K562 (cell line): ENCODE data around the gene ABR. TPM values are rescaled to one million over a fixed set of nuclear protein-coding genes. Genes with fewer than 3 reads are reported as not detected.

ENCODE experiments used
- ATAC-seq: fragments of 200-7000 bp; cut with Tn5 transposase; 3 replicates; pipeline ENCODE4 v1.9.1; 2020; ENCODE audit warnings: moderate library complexity
- BruUV-seq: library from RNA; stranded (reverse); fragments of 400-500 nt; replicated peaks from 2 replicates; lab custom pipeline; 2021; lab: Mats Ljungman, UMichigan
- CTCF ChIA-PET: fragments of 300-600 bp; formaldehyde crosslinking; extraction: SDS; loops from one replicate; lab custom pipeline; 2021; ENCODE audit warnings: low intra/inter-chr PET ratio; lab: Yijun Ruan, JAX
- POLR2A ChIA-PET: fragments of 300-600, 350-650 bp; sonication (Branson Sonifier 250); formaldehyde crosslinking; extraction: SDS; loops from one replicate; lab custom pipeline; 2021; ENCODE audit warnings: antibody characterized with exemption, inconsistent platforms; lab: Yijun Ruan, JAX
- DNase-seq, 4 experiments: peaks; one replicate each; pipeline versions ENCODE4 v3.0.0 to v3.0.0-alpha.2; 2011 to 2018; ENCODE audit warnings: low spot score in 3 of 4, mixed read lengths in 3 of 4; ENCODE audit errors: extremely low read depth in 1 of 4
- FAIRE-seq: peaks from 2 replicates; lab custom pipeline; 2011; peaks lifted over from hg19 to GRCh38; lab: Jason Lieb, UNC
- H2AFZ ChIP-seq: 2 replicates; pipeline ENCODE4 v1.6.0; 2011; ENCODE audit warnings: low read depth, low read length, control low read depth, inconsistent platforms
- H3K27ac ChIP-seq: fragments of 200-600 bp; 3 replicates; pipeline ENCODE4 v1.8.0; 2011; ENCODE audit warnings: low read depth, mild to moderate bottlenecking, control low read depth, inconsistent platforms, low read length, moderate library complexity, mixed read lengths; ENCODE audit errors: extremely low read depth
- H3K27me3 ChIP-seq, 2 experiments: fragments of 300-600 bp in 1 of 2; 2 replicates in 1 of 2; 3 replicates in 1 of 2; pipeline versions ENCODE4 v1.6.0 to v1.8.0; 2011; ENCODE audit warnings: inconsistent platforms in 2 of 2, low read length in 2 of 2, mild to moderate bottlenecking in 1 of 2, mixed read lengths in 1 of 2, moderate library complexity in 1 of 2; ENCODE audit not compliant: control insufficient read depth in 2 of 2, insufficient read depth in 2 of 2
- H3K36me3 ChIP-seq: fragments of 300-600 bp; 3 replicates; pipeline ENCODE4 v1.8.0; 2011; ENCODE audit warnings: mild to moderate bottlenecking, low read length, inconsistent platforms; ENCODE audit not compliant: control insufficient read depth, insufficient read depth
- H3K4me1 ChIP-seq, 2 experiments: fragments of 200-600 bp in 1 of 2; replicated peaks in 1 of 2; 2 replicates in 1 of 2; 3 replicates in 1 of 2; pipeline versions ENCODE4 v1.5.1 to v1.8.0; 2011; ENCODE audit warnings: inconsistent platforms in 2 of 2, low read length in 2 of 2, mild to moderate bottlenecking in 1 of 2, mixed read lengths in 1 of 2, moderate library complexity in 1 of 2; ENCODE audit not compliant: control insufficient read depth in 2 of 2, insufficient read depth in 2 of 2
- H3K4me2 ChIP-seq: 2 replicates; pipeline ENCODE4 v1.6.1; 2011; ENCODE audit warnings: low read length, control low read depth, inconsistent platforms, mixed read lengths; ENCODE audit not compliant: insufficient read depth
- H3K4me3 ChIP-seq: fragments of 200-600 bp; sonication (generic), shearing (Covaris generic); 2 replicates; pipeline ENCODE4 v1.5.1; 2016; ENCODE audit warnings: control low read depth, inconsistent platforms
- H3K79me2 ChIP-seq: fragments of 200-600 bp; 3 replicates; pipeline ENCODE4 v1.8.0; 2011; ENCODE audit warnings: low read length, inconsistent platforms; ENCODE audit not compliant: control insufficient read depth, insufficient read depth
- H3K9ac ChIP-seq, 2 experiments: 2 replicates each; pipeline versions ENCODE4 v1.6.0 to v1.6.1; 2011; ENCODE audit warnings: low read depth in 2 of 2, low read length in 2 of 2, control low read depth in 1 of 2, inconsistent platforms in 1 of 2, mild to moderate bottlenecking in 1 of 2, mixed read lengths in 1 of 2; ENCODE audit not compliant: insufficient read depth in 1 of 2
- H3K9me1 ChIP-seq: one replicate; pipeline ENCODE4 v1.6.0; 2011; ENCODE audit warnings: inconsistent platforms, mild to moderate bottlenecking, low read length, moderate library complexity; ENCODE audit not compliant: control insufficient read depth, insufficient read depth
- H3K9me3 ChIP-seq: replicated peaks from 2 replicates; pipeline ENCODE4 v1.5.1; 2011; ENCODE audit warnings: low read depth, low read length, inconsistent platforms; ENCODE audit not compliant: control insufficient read depth, insufficient read depth
- H4K20me1 ChIP-seq: replicated peaks from 2 replicates; pipeline ENCODE4 v1.6.1; 2011; ENCODE audit warnings: low read length, inconsistent platforms, mixed read lengths; ENCODE audit not compliant: control insufficient read depth, insufficient read depth
- HIVEP1 ChIP-seq: fragments of 250-450 bp; sonication (Bioruptor Pico); IDR thresholded peaks from 2 replicates; pipeline ENCODE4 v1.4.0; 2020; ENCODE audit warnings: mild to moderate bottlenecking
- KAT2B ChIP-seq: IDR thresholded peaks from one replicate; pipeline ENCODE4 v1.6.1; 2012; ENCODE audit warnings: low read depth, mild to moderate bottlenecking, control low read depth, inconsistent platforms, low read length, moderate library complexity
- MTA1 ChIP-seq: fragments of 450-650 bp; IDR thresholded peaks from 2 replicates; pipeline ENCODE4 v1.6.1; 2017; ENCODE audit warnings: borderline replicate concordance
- NCOA2 ChIP-seq, 2 experiments: fragments of 450-650 bp; IDR thresholded peaks; 2 replicates each; pipeline ENCODE4 v1.6.1; 2018; ENCODE audit warnings: mild to moderate bottlenecking in 2 of 2, moderate library complexity in 1 of 2; ENCODE audit not compliant: partially characterized antibody in 2 of 2
- NFYB ChIP-seq: IDR thresholded peaks from 2 replicates; pipeline ENCODE4 v1.6.1; 2011; ENCODE audit warnings: mild to moderate bottlenecking, moderate library complexity; ENCODE audit not compliant: insufficient read length; ENCODE audit errors: extremely low read depth
- SIN3A ChIP-seq, 2 experiments: fragments of 150-350 bp in 1 of 2; IDR thresholded peaks; 2 replicates each; pipeline ENCODE4 v1.6.1; 2011 to 2016; ENCODE audit warnings: borderline replicate concordance in 2 of 2, low read depth in 2 of 2, low read length in 2 of 2, mild to moderate bottlenecking in 2 of 2, moderate library complexity in 2 of 2; ENCODE audit not compliant: control insufficient read depth in 1 of 2
- SMC3 ChIP-seq: conservative IDR thresholded peaks from 2 replicates; pipeline ENCODE4 v1.6.1; 2011; ENCODE audit warnings: low read depth, low read length, improper control_type of control experiment; ENCODE audit not compliant: insufficient read depth
- SRF ChIP-seq, 2 experiments: fragments of 250-450, 450-650 bp in 1 of 2; sonication (Bioruptor Pico) in 1 of 2; sonication (generic) in 1 of 2; formaldehyde crosslinking; IDR thresholded peaks; 2 replicates each; pipeline versions ENCODE4 v1.5.0 to v1.5.1; 2020 to 2022; ENCODE audit warnings: mild to moderate bottlenecking in 1 of 2, missing genetic modification reagents in 1 of 2
- TEAD2 ChIP-seq: fragments of 450-650 bp; IDR thresholded peaks from 2 replicates; pipeline ENCODE4 v1.6.1; 2016; ENCODE audit warnings: missing genetic modification characterization, control low read depth, missing compliant biosample characterization
- TRIM24 ChIP-seq, 2 experiments: fragments of 450-650 bp; IDR thresholded peaks; 2 replicates each; pipeline ENCODE4 v1.6.1; 2016
- ZNF175 ChIP-seq: fragments of 200-800 bp; sonication (Bioruptor generic); IDR thresholded peaks from 2 replicates; pipeline ENCODE4 v1.6.1; 2016; ENCODE audit warnings: low read depth, mild to moderate bottlenecking, missing genetic modification characterization, missing compliant biosample characterization
- ZNF24 ChIP-seq: fragments of 450-650 bp; IDR thresholded peaks from 2 replicates; pipeline ENCODE4 v1.6.1; 2016
- WGBS: fragments of 100-300 bp; shearing (Covaris generic); methylation state at CpG from one replicate; pipeline ENCODE4 v1.1.6; 2016; ENCODE audit warnings: low coverage, mixed read lengths; ENCODE audit not compliant: insufficient coverage; ENCODE audit errors: missing lambda C conversion rate; 5-methylcytosine and 5-hydroxymethylcytosine counted together
- in situ Hi-C: fragments of 300-500 bp; cut with MboI; formaldehyde crosslinking; loops from 4 replicates; pipeline ENCODE4 v1.15.0; 2018; ENCODE audit warnings: inconsistent platforms, mixed read lengths
- intact Hi-C: fragments of 100-400 bp; cut with micrococcal nuclease; formaldehyde crosslinking; loops from 2 replicates; pipeline ENCODE4 v1.14.2; 2022
- polyA plus RNA-seq, 8 experiments: library from polyadenylated mRNA; depleted of rRNA in 4 of 8; stranded (reverse) in 5 of 8; unstranded in 3 of 8; fragments of >200 nt; fragmentation: Nextera tagmentation in 2 of 8; fragmentation: Illumina TruSeq in 1 of 8; extraction: Ambion mirVana in 2 of 8; extraction: Trizol in 1 of 8; gene quantifications; 2 replicates each; pipeline versions ENCODE4 v1.2.1 to v1.2.3, GENCODE V29; 2011 to 2014; ENCODE audit warnings: inconsistent platforms in 1 of 8, missing spikeins in 1 of 8
- total RNA-seq, 7 experiments: library from RNA; depleted of rRNA in 6 of 7; stranded (reverse); fragments of >200 nt in 6 of 7; fragmentation: Illumina TruSeq in 2 of 7; extraction: Trizol in 2 of 7; gene quantifications; 2 replicates each; pipeline versions ENCODE4 v1.2.1 to v1.2.3, GENCODE V29; 2011 to 2021; ENCODE audit warnings: low replicate concordance in 1 of 7
- TF ChIP-seq, protein P1 (sequence below): fragments of 450-650 bp; IDR thresholded peaks from 2 replicates; pipeline ENCODE4 v1.6.1; 2017; ENCODE audit warnings: mild to moderate bottlenecking, moderate library complexity
- TF ChIP-seq, protein P2 (sequence below): fragments of 150-350 bp; IDR thresholded peaks from 2 replicates; pipeline ENCODE4 v1.6.1; 2014; ENCODE audit warnings: low read depth, mild to moderate bottlenecking, low read length, borderline replicate concordance
- TF ChIP-seq, protein P3 (sequence below): fragments of 250-450 bp; sonication (Bioruptor Pico); IDR thresholded peaks from 2 replicates; pipeline ENCODE4 v1.4.0; 2020; ENCODE audit warnings: mild to moderate bottlenecking, moderate library complexity

Gene ABR
- total and polyA plus RNA-seq, 9 of the 15 experiments (the other 6 are each of a cell fraction or from before 2014, with no cell fraction given): 0.07 to 1.6 (median 0.37) TPM; not detected in 1

DNA sequence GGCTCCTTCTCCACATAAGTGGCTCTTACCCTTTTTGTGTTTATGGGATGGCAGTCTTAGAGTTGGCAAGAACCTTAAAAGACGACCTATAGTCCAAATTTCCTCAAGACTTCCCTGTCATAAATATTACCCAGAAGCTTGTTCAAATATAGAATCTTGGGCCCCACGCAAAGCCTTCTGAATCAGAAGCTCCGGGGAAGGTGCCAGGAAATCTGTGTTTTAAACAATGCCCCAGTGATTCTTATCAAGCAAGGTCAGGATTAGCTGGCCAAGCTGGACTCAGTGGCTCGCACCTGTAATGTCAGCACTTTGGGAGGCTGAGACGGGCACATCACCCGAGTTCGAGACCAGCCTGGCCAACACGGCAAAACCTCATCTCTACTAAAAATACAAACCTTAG is 97.2 kb downstream of the ABR start:
- ChIA-PET POLR2A (no interaction called here), CTCF (no interaction called here)
- DNase-seq (no peak), FAIRE-seq (no peak), ATAC-seq (no peak)
- WGBS: 3% methylated on average over 8 of the region's 8 CpGs
- intact Hi-C loops (no loop called here), in situ Hi-C loops (no loop called here)
- H4K20me1 ChIP-seq: peaks cover 2% of the 10 kb centered on the region; the same call in 1 of the 2 replicates
- BruUV-seq: no TSS peak
- H3K4me3 ChIP-seq: no peak overlapping the region
- no peaks in the 10 kb centered on the region for H3K79me2 ChIP-seq
- H2AFZ ChIP-seq: no peak overlapping the region
- H3K36me3 ChIP-seq: no peaks in the 10 kb centered on the region
- no peak for TF ChIP-seq SIN3A (IDR thresholded peaks at IDR 0.05; ENCODE audit: borderline replicate concordance in 2 of 2, control insufficient read depth in 1 of 2, low read depth in 2 of 2, low read length in 2 of 2)
- no peak for TF ChIP-seq ZNF24
- TF ChIP-seq, protein P1, sequence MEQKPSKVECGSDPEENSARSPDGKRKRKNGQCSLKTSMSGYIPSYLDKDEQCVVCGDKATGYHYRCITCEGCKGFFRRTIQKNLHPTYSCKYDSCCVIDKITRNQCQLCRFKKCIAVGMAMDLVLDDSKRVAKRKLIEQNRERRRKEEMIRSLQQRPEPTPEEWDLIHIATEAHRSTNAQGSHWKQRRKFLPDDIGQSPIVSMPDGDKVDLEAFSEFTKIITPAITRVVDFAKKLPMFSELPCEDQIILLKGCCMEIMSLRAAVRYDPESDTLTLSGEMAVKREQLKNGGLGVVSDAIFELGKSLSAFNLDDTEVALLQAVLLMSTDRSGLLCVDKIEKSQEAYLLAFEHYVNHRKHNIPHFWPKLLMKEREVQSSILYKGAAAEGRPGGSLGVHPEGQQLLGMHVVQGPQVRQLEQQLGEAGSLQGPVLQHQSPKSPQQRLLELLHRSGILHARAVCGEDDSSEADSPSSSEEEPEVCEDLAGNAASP: no peak
- TF ChIP-seq SMC3: no peak
- no peak for TF ChIP-seq TEAD2 (tag)
- no peak for TF ChIP-seq KAT2B
- TF ChIP-seq, protein P2, sequence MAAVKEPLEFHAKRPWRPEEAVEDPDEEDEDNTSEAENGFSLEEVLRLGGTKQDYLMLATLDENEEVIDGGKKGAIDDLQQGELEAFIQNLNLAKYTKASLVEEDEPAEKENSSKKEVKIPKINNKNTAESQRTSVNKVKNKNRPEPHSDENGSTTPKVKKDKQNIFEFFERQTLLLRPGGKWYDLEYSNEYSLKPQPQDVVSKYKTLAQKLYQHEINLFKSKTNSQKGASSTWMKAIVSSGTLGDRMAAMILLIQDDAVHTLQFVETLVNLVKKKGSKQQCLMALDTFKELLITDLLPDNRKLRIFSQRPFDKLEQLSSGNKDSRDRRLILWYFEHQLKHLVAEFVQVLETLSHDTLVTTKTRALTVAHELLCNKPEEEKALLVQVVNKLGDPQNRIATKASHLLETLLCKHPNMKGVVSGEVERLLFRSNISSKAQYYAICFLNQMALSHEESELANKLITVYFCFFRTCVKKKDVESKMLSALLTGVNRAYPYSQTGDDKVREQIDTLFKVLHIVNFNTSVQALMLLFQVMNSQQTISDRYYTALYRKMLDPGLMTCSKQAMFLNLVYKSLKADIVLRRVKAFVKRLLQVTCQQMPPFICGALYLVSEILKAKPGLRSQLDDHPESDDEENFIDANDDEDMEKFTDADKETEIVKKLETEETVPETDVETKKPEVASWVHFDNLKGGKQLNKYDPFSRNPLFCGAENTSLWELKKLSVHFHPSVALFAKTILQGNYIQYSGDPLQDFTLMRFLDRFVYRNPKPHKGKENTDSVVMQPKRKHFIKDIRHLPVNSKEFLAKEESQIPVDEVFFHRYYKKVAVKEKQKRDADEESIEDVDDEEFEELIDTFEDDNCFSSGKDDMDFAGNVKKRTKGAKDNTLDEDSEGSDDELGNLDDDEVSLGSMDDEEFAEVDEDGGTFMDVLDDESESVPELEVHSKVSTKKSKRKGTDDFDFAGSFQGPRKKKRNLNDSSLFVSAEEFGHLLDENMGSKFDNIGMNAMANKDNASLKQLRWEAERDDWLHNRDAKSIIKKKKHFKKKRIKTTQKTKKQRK: no peak
- no peak for TF ChIP-seq ZNF175 (CRISPR knock-in tag)
- no peak for TF ChIP-seq NFYB
- no peak for TF ChIP-seq TRIM24 (IDR thresholded peaks at IDR 0.05)
- TF ChIP-seq, protein P3, sequence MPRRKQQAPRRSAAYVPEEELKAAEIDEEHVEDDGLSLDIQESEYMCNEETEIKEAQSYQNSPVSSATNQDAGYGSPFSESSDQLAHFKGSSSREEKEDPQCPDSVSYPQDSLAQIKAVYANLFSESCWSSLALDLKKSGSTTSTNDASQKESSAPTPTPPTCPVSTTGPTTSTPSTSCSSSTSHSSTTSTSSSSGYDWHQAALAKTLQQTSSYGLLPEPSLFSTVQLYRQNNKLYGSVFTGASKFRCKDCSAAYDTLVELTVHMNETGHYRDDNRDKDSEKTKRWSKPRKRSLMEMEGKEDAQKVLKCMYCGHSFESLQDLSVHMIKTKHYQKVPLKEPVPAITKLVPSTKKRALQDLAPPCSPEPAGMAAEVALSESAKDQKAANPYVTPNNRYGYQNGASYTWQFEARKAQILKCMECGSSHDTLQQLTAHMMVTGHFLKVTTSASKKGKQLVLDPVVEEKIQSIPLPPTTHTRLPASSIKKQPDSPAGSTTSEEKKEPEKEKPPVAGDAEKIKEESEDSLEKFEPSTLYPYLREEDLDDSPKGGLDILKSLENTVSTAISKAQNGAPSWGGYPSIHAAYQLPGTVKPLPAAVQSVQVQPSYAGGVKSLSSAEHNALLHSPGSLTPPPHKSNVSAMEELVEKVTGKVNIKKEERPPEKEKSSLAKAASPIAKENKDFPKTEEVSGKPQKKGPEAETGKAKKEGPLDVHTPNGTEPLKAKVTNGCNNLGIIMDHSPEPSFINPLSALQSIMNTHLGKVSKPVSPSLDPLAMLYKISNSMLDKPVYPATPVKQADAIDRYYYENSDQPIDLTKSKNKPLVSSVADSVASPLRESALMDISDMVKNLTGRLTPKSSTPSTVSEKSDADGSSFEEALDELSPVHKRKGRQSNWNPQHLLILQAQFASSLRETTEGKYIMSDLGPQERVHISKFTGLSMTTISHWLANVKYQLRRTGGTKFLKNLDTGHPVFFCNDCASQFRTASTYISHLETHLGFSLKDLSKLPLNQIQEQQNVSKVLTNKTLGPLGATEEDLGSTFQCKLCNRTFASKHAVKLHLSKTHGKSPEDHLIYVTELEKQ (CRISPR knock-in tag): no peak
- no peak for TF ChIP-seq SRF (CRISPR knock-in tag; IDR thresholded peaks at IDR 0.05)
- TF ChIP-seq MTA1: no peak
- no peak for TF ChIP-seq HIVEP1 (CRISPR knock-in tag)
- no peak for TF ChIP-seq NCOA2 (IDR thresholded peaks at IDR 0.05; ENCODE audit: partially characterized antibody in 2 of 2)
- peaks cover 0 to 9% of the 10 kb centered on the region in 2 experiments; a peak in 2 of 5 replicates for H3K4me1 ChIP-seq
- H3K9ac ChIP-seq: no peak overlapping the region
- H3K9me1 ChIP-seq: no peaks in the 10 kb centered on the region
- no peaks in the 10 kb centered on the region for H3K9me3 ChIP-seq
- no peak overlapping the region for H3K27ac ChIP-seq
- H3K4me2 ChIP-seq: no peak overlapping the region
- peaks cover 0 to 45% of the 10 kb centered on the region in 2 experiments; a peak in 2 of 5 replicates for H3K27me3 ChIP-seq
